ENCODE results near the gene RGL3. TPM values are rescaled to one million over a fixed set of nuclear protein-coding genes. Genes with fewer than 3 reads are reported as not detected.

The RGL3 gene
- total RNA-seq, 1 experiment from 2014 or later: 22.6 TPM

- intact Hi-C loops (cut with micrococcal nuclease; ENCODE audit: unreplicated experiment): no loop called here
- DNase-seq (ENCODE audit: low read depth, low spot score) (no peak), ATAC-seq (no peak)
- H3K27ac ChIP-seq (ENCODE audit: low read length): no peak overlapping the region
- no peaks in the 10 kb centered on the region for H3K9me3 ChIP-seq (ENCODE audit: control insufficient read depth, insufficient read depth, low read depth, low read length)
- no peaks in the 10 kb centered on the region for H3K4me1 ChIP-seq (ENCODE audit: control insufficient read depth, insufficient read depth, low read length)
- no TSS peak for BruUV-seq (replicated peaks)
- TF ChIP-seq REST (IDR thresholded peaks at IDR 0.05; ENCODE audit: insufficient read depth in 1 of 2, low read depth in 2 of 2, low read length in 1 of 2) (no peak), POLR2AphosphoS5 (IDR thresholded peaks at IDR 0.05; ENCODE audit: low read depth, low read length) (no peak), TCF7L2 (IDR thresholded peaks at IDR 0.05; ENCODE audit: low read depth, low read length) (no peak), SIN3A (IDR thresholded peaks at IDR 0.05; ENCODE audit: borderline replicate concordance, insufficient read depth, low read depth, low read length) (no peak), CTCF (IDR thresholded peaks at IDR 0.05) (no peak)
- ChIA-PET CTCF (no interaction called here), POLR2A (interaction anchor here (0.7 kb wide), 3 partner anchors 20 to 114 kb away, joined by 4 to 11 read pairs (median 6); partner anchors contain the start of gene ACP5)
- H3K36me3 ChIP-seq (ENCODE audit: control insufficient read depth, insufficient read depth, low read length): no peaks in the 10 kb centered on the region
- no peaks in the 10 kb centered on the region for H3K27me3 ChIP-seq (ENCODE audit: control insufficient read depth, insufficient read depth, low read length)
- in situ Hi-C loops (cut with HindIII; ENCODE audit: low pct_unique_long_range_greater_than_20kb, low sequenced_read_pairs): no loop called here
- H3K4me3 ChIP-seq (ENCODE audit: low read depth in 2 of 2, low read length in 2 of 2): no peak overlapping the region
Measured at GRCh38 chr19:11463391-11463790, 44.3 kb upstream of the RGL3 start.

GRCh38 chr19:11461453-11461852 lies 42.3 kb upstream of the RGL3 start:
- Histone ChIP-seq H3K27me3 (ENCODE audit: control insufficient read depth, insufficient read depth, low read length) (no peaks in the 10 kb centered on the region), H3K36me3 (ENCODE audit: control insufficient read depth, insufficient read depth, low read length) (no peaks in the 10 kb centered on the region), H3K9me3 (ENCODE audit: control insufficient read depth, insufficient read depth, low read depth, low read length) (no peaks in the 10 kb centered on the region), H3K4me3 (ENCODE audit: low read depth in 2 of 2, low read length in 2 of 2) (no peak overlapping the region), H3K4me1 (ENCODE audit: control insufficient read depth, insufficient read depth, low read length) (no peaks in the 10 kb centered on the region), H3K27ac (ENCODE audit: low read length) (no peak overlapping the region)
- TF ChIP-seq CTCF (IDR thresholded peaks at IDR 0.05) (no peak), SIN3A (IDR thresholded peaks at IDR 0.05; ENCODE audit: borderline replicate concordance, insufficient read depth, low read depth, low read length) (no peak), POLR2AphosphoS5 (IDR thresholded peaks at IDR 0.05; ENCODE audit: low read depth, low read length) (no peak), REST (IDR thresholded peaks at IDR 0.05; ENCODE audit: insufficient read depth in 1 of 2, low read depth in 2 of 2, low read length in 1 of 2) (no peak), TCF7L2 (IDR thresholded peaks at IDR 0.05; ENCODE audit: low read depth, low read length) (no peak)
- POLR2A ChIA-PET: no interaction called here
- no TSS peak for BruUV-seq (replicated peaks)
- in situ Hi-C loops (cut with HindIII; ENCODE audit: low pct_unique_long_range_greater_than_20kb, low sequenced_read_pairs): no loop called here
- CTCF ChIA-PET: no interaction called here
- DNase-seq (ENCODE audit: low read depth, low spot score) (no peak), ATAC-seq (no peak)
- intact Hi-C loops (cut with micrococcal nuclease; ENCODE audit: unreplicated experiment): no loop called here
